Activated CD4-positive, alpha-beta T cell treated with anti-CD3 and anti-CD28 coated beads, Interleukin-2, amount 50 U/mL, for 4 hours (primary cell): ENCODE measurements around the gene ANKRD44.
"Not testable (repeated sequence)": the region's sequence is repeated elsewhere in the genome, so short reads cannot be mapped to it uniquely, and the experiment has no call there.

Source experiments
- DNase-seq, 2 experiments: peaks; one replicate each; pipeline ENCODE4 v3.0.0-alpha.2; 2020

Gene ANKRD44

DNA sequence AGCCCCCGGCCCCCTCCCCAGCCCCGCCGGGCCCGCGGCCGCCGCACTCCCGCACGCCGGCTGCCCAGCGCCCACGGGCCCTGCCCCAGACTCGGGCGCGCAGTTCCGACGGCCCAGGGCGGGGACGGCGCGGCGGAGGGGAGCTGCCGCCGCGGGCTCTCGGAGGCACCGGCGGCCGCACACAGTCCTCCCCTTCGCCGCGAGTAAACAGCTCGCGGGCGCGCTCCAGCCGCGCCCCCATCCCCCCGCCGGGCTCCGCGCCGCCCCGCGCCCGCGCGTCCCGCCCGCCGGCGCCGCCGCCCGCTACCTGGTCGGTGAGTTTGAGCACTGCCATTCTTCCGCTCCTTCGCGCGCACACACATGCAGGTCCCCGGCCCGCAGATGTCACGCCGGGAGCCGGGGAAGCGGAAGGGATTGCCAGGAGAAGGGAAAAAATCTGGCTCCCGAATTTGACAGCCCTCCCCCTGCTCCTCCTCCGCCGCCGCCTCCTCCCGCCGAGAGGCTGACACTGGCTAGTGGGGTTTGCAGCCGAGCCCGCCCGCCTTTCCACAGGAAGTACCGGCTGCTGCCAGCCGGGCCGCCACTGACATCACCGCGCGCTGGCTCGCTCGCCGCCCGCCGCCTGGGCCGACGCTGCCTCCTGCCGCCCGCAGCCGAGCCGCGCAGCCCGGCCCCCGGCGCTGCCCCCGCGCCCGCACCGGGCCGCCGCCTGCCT is at the start of gene ANKRD44:
Gene ANKRD44, minus strand, starts transcription at position 510 of the 715 bp plus-strand sequence. Its CDS starts 176 bp downstream, at position 334.
- peak; percentile 81 to 85 for DNase-seq

DNA sequence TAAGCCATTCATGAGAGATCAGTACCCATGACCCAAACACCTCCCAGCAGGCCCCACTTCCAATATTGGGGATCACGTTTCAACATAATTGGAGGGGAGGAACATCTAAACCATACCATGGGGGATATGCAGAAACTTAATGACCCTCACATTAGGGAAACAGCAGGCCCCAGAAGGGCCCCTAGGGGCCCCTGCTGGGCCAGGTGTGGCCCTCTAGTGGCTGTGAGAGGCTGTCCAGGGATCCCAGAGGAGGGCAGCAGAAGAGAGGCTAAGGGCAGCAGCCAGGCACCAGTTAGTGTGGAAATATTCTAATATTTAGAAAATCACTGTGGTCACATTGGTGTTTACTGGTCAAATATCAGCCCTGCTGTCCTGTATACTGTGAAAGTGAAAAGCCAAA is 49.3 kb upstream of the ANKRD44 start:
- no peak for DNase-seq

- no peak for DNase-seq
Observed at GRCh38 chr2:197358931-197359330, 48.4 kb upstream of the ANKRD44 start.

DNA sequence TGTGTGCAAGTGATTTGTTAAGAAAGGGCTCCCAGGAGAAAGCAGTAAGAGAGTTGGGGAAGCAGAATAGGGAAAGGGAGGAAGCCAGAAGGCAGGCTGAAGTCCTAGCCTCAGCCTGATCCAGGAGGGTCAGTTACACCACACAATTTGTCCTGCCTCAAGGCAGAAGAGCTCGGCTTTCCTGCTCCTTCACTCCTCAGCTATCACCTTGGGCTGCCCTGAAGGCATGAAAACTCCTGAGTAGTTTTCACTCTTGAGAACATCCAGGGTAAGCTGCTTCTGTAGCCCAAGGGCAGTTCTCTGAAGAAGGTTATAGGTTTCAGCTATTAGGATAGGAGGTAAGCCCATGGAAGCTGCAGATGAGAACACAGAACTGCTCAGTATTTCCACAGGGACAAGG is 47.4 kb upstream of the ANKRD44 start:
- DNase-seq, result no peak

- DNase-seq, result peak in 1 of 2 experiments; percentile 7
Observed at GRCh38 chr2:197356136-197356535, 45.6 kb upstream of the ANKRD44 start.

- no peak for DNase-seq
Observed at GRCh38 chr2:197354169-197354558, 43.6 kb upstream of the ANKRD44 start.

GRCh38 chr2:197353393-197354168 is 43.0 kb upstream of the ANKRD44 start:
- no peak for DNase-seq

DNA sequence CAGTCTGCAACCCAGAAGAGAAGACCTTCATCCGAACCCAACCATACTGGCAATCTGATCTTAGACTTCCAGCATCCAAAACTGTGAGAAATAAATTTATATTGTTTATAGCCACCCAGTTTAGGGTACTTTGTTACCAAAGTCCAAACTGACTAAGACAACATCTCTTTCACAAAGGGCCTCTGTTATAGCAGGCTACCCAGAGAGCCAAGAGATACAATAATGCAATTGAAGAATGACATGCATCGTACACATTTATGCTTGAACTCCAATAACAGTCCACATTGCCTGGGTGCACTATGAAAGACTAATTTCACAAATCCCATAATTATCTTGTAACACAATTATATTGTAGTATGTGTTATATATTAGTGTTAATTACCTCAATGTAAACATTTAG is 39.1 kb upstream of the ANKRD44 start:
- no peak for DNase-seq

DNA sequence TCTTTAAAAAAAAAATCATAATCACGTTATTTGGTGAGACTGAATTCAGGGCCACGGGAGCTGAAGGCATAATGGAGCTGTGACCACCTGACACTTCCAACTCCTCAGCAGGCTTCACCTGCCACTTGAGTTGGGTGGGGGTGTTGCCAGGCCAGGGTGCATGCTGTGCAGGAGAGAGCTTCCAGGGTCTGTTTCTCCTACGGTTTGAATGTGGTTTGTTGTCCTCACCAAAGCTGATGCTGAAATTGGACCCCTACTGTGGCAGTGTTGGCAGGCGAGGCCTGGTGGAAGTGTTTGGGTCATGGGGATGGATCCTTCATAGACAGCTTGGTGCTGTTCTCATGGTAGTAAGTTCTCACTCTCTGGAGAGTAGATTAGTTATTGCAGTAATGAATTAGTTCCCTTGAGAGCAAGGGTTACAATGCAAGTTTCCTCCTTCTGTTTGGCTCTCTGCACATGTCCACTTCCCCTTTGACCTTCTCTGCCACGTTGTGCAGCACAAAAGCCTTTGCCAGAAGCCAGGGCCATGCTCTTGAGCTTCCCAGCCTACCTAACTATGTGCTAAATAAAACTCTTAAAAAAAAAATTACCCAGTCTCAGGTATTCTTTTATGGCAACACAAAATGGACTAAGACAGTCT is 38.3 kb upstream of the ANKRD44 start:
- no peak for DNase-seq

DNA sequence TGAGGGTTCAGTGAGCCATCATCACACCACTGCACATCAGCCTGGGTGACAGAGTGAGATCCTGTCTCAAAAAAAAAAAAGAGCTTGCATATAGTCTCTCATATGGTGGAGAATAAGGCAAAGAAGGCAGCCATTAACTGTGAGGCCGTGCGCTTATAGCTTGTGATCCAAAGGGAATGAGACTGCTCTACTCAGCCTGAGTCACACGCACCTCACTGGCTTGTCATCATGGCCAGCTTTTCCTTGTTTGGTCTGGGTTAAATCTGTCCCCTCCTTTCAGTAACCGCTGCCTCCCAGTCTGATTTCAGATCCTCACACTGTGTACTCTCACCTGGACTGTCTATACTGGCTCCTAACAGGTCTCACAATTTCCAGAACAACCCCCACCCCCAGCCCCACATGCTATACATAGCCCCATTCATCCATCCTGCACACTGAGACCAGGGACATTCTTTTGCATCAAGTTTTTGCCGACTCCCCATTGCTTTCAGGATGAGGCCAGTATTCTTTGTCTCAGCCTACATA is 35.3 kb upstream of the ANKRD44 start:
- DNase-seq, result no peak

GRCh38 chr2:197343968-197344367 is 33.4 kb upstream of the ANKRD44 start:
- DNase-seq, result not testable (repeated sequence)

- no peak for DNase-seq
Observed at GRCh38 chr2:197340591-197340990, 30.0 kb upstream of the ANKRD44 start.

- DNase-seq, result no peak
Observed at GRCh38 chr2:197339496-197340220, 29.1 kb upstream of the ANKRD44 start.

- no peak for DNase-seq
Observed at GRCh38 chr2:197339016-197339415, 28.4 kb upstream of the ANKRD44 start.

DNA sequence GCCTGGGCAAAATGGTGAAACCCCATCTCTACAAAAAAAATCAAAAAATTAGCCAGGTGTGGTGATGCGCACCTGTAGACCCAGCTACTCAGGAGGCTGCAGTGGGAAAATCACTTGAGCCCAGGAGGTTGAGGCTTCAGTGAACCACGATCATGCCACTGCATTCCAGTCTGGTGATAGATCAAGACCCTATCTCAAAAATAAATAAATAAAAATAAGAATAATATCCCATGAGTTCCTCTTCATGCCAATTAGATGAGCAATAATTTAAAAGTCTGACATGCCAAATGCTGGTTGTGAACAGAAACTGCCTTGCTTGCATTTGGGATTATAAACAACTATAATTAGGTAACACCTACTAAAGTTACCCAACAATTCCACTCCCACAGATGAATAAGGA is 22.1 kb upstream of the ANKRD44 start:
- no peak for DNase-seq

GRCh38 chr2:197328461-197328860 is 17.9 kb upstream of the ANKRD44 start:
- no peak for DNase-seq

- DNase-seq, result no peak
Observed at GRCh38 chr2:197327472-197328098, 17.0 kb upstream of the ANKRD44 start.

- DNase-seq, result no peak
Observed at GRCh38 chr2:197327073-197327471, 16.5 kb upstream of the ANKRD44 start.

GRCh38 chr2:197324801-197325200 is 14.2 kb upstream of the ANKRD44 start:
- DNase-seq, result no peak

DNA sequence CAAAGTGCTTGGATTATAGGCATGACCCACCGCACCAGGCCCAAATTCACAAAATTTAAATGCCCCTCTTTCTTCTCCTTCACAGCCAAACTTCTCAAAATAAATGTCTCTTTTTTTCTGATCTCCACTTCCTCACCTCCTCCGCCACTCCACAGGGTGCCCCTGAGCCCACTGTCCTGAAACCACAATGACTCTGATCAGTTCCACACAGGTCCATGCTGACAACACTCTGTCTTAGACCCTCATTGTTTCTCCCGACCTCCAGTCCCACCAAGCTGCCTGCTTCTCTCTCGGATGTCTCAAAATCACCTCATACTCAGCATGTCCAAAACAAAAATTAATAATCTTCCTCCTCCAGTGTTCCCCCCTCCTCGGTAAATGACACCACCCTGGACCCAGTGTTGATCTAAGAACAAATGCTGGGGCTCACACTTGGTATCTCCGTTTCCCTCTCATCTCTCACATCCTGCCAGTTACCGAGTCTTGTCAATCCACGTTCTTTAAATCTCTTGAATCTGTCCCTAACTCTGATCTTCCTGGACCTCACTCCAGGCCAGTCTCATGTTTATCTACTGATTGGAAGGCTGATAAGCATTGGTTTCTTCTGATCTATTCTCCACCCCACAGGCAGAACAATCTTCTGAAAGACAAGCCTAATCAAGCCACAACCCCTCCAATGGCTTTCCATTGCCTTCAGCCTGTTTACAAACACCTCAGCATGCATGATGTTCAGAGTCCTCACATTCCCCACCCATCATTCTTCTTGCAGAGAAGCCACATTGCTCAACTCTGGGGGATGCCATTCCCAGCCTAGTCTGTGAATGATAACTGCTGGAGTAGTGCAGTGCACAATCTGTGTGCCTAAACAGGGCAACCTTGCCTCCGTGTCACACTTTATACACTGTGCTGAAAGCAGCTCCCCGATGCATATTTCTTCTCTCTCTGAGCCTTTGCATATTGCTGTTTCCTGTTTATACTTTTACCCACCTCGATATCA is 12.4 kb upstream of the ANKRD44 start:
- DNase-seq, result no peak

GRCh38 chr2:197322143-197322542 is 11.6 kb upstream of the ANKRD44 start:
- DNase-seq, result no peak
